OCI-LY7 (cell line): ENCODE measurements around the gene SRC.

Source experiments
- EZH2phosphoT487 ChIP-seq: fragments of 200-600 bp; sonication (generic); IDR thresholded peaks from 2 replicates; pipeline ENCODE4 v1.6.1; 2018; ENCODE audit warnings: low read depth, borderline replicate concordance, mild to moderate bottlenecking, mixed run types, antibody characterized with exemption, low read length, moderate library complexity, mixed read lengths
- TF ChIP-seq, protein P1 (sequence below): fragments of 200-600 bp; sonication (generic); conservative IDR thresholded peaks from 2 replicates; pipeline ENCODE4 v1.5.1; 2014; ENCODE audit warnings: mild to moderate bottlenecking, antibody characterized with exemption, low read length, moderate library complexity, mixed read lengths

DNA sequence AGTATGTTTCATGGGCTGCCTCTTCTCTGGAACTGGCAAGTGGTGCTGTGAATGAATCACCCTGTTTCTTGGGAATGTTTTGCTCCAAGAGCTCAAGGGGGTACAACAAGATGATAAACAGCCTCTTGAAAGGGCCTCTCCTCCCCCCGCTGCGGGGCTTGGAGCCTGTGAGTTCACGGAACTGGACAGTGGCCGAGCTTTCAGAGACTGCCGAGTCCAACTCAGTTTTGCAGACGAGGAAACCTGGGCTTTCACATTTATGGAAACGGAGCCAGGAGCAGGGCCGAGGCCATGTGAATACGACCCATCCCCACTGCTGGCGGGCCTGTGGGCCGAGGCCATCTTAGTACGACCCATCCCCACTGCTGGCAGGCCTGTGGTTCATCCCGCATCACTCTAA lies 18.2 kb upstream of the SRC start:
- TF ChIP-seq, protein P1, sequence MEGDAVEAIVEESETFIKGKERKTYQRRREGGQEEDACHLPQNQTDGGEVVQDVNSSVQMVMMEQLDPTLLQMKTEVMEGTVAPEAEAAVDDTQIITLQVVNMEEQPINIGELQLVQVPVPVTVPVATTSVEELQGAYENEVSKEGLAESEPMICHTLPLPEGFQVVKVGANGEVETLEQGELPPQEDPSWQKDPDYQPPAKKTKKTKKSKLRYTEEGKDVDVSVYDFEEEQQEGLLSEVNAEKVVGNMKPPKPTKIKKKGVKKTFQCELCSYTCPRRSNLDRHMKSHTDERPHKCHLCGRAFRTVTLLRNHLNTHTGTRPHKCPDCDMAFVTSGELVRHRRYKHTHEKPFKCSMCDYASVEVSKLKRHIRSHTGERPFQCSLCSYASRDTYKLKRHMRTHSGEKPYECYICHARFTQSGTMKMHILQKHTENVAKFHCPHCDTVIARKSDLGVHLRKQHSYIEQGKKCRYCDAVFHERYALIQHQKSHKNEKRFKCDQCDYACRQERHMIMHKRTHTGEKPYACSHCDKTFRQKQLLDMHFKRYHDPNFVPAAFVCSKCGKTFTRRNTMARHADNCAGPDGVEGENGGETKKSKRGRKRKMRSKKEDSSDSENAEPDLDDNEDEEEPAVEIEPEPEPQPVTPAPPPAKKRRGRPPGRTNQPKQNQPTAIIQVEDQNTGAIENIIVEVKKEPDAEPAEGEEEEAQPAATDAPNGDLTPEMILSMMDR: no peak
- no peak for TF ChIP-seq EZH2phosphoT487
